ENCODE measurements around the gene FRS2.
"Not testable (repeated sequence)": the region's sequence is repeated elsewhere in the genome, so short reads cannot be mapped to it uniquely, and the experiment has no call there.

Gene FRS2

GRCh38 chr12:69435644-69436043 lies 34.5 kb upstream of the FRS2 start:
- Histone ChIP-seq H3K27me3 (ENCODE audit: control insufficient read depth, insufficient read depth, low read length, poor library complexity, severe bottlenecking) (no peaks in the 10 kb centered on the region), H3K4me1 (ENCODE audit: control insufficient read depth, insufficient read depth, low read length) (no peaks in the 10 kb centered on the region), H3K27ac (ENCODE audit: insufficient read depth, low read depth, low read length, poor library complexity, severe bottlenecking) (no peak overlapping the region), H3K9me3 (ENCODE audit: control insufficient read depth, low read length) (no peaks in the 10 kb centered on the region), H3K4me3 (ENCODE audit: insufficient read depth, low read depth, low read length) (no peak overlapping the region), H3K36me3 (ENCODE audit: control insufficient read depth, insufficient read depth, low read length) (no peaks in the 10 kb centered on the region)
- 93 to 96% methylated on average over 1 of the region's 1 CpG for WGBS, 2 experiments

- no peaks in the 10 kb centered on the region for H3K4me1 ChIP-seq (ENCODE audit: control insufficient read depth, insufficient read depth, low read length)
- H3K27ac ChIP-seq (ENCODE audit: insufficient read depth, low read depth, low read length, poor library complexity, severe bottlenecking), result no peak overlapping the region
- H3K27me3 ChIP-seq (ENCODE audit: control insufficient read depth, insufficient read depth, low read length, poor library complexity, severe bottlenecking), result no peaks in the 10 kb centered on the region
- H3K4me3 ChIP-seq (ENCODE audit: insufficient read depth, low read depth, low read length), result no peak overlapping the region
- H3K9me3 ChIP-seq (ENCODE audit: control insufficient read depth, low read length), result no peaks in the 10 kb centered on the region
- 61 to 69% methylated on average over 2 of the region's 2 CpGs for WGBS, 2 experiments
- no peaks in the 10 kb centered on the region for H3K36me3 ChIP-seq (ENCODE audit: control insufficient read depth, insufficient read depth, low read length)
These were observed 33.1 kb upstream of the FRS2 start for GRCh38 chr12:69437073-69437472.

GRCh38 chr12:69438539-69438938 lies 31.6 kb upstream of the FRS2 start:
- 93 to 97% methylated on average over 3 of the region's 3 CpGs for WGBS, 2 experiments
- Histone ChIP-seq H3K4me1 (ENCODE audit: control insufficient read depth, insufficient read depth, low read length) (no peaks in the 10 kb centered on the region), H3K27ac (ENCODE audit: insufficient read depth, low read depth, low read length, poor library complexity, severe bottlenecking) (no peak overlapping the region), H3K4me3 (ENCODE audit: insufficient read depth, low read depth, low read length) (no peak overlapping the region), H3K9me3 (ENCODE audit: control insufficient read depth, low read length) (no peaks in the 10 kb centered on the region), H3K36me3 (ENCODE audit: control insufficient read depth, insufficient read depth, low read length) (no peaks in the 10 kb centered on the region), H3K27me3 (ENCODE audit: control insufficient read depth, insufficient read depth, low read length, poor library complexity, severe bottlenecking) (no peaks in the 10 kb centered on the region)

GRCh38 chr12:69440016-69440415 lies 30.2 kb upstream of the FRS2 start:
- WGBS, 2 experiments, result 89 to 96% methylated on average over 3 of the region's 3 CpGs
- Histone ChIP-seq H3K27ac (ENCODE audit: insufficient read depth, low read depth, low read length, poor library complexity, severe bottlenecking) (no peak overlapping the region), H3K4me3 (ENCODE audit: insufficient read depth, low read depth, low read length) (no peak overlapping the region), H3K4me1 (ENCODE audit: control insufficient read depth, insufficient read depth, low read length) (no peaks in the 10 kb centered on the region), H3K27me3 (ENCODE audit: control insufficient read depth, insufficient read depth, low read length, poor library complexity, severe bottlenecking) (no peaks in the 10 kb centered on the region), H3K36me3 (ENCODE audit: control insufficient read depth, insufficient read depth, low read length) (no peaks in the 10 kb centered on the region), H3K9me3 (ENCODE audit: control insufficient read depth, low read length) (no peaks in the 10 kb centered on the region)

- H3K9me3 ChIP-seq (ENCODE audit: control insufficient read depth, low read length), result no peaks in the 10 kb centered on the region
- no peaks in the 10 kb centered on the region for H3K27me3 ChIP-seq (ENCODE audit: control insufficient read depth, insufficient read depth, low read length, poor library complexity, severe bottlenecking)
- no peak overlapping the region for H3K27ac ChIP-seq (ENCODE audit: insufficient read depth, low read depth, low read length, poor library complexity, severe bottlenecking)
- H3K36me3 ChIP-seq (ENCODE audit: control insufficient read depth, insufficient read depth, low read length), result no peaks in the 10 kb centered on the region
- H3K4me1 ChIP-seq (ENCODE audit: control insufficient read depth, insufficient read depth, low read length), result no peaks in the 10 kb centered on the region
- H3K4me3 ChIP-seq (ENCODE audit: insufficient read depth, low read depth, low read length), result no peak overlapping the region
- 87 to 98% methylated on average over 2 of the region's 2 CpGs for WGBS, 2 experiments
These were observed 29.3 kb upstream of the FRS2 start for GRCh38 chr12:69440886-69441285.

- H3K27me3 ChIP-seq (ENCODE audit: control insufficient read depth, insufficient read depth, low read length, poor library complexity, severe bottlenecking), result no peaks in the 10 kb centered on the region
- H3K27ac ChIP-seq (ENCODE audit: insufficient read depth, low read depth, low read length, poor library complexity, severe bottlenecking), result no peak overlapping the region
- no peaks in the 10 kb centered on the region for H3K36me3 ChIP-seq (ENCODE audit: control insufficient read depth, insufficient read depth, low read length)
- H3K9me3 ChIP-seq (ENCODE audit: control insufficient read depth, low read length), result no peaks in the 10 kb centered on the region
- no peak overlapping the region for H3K4me3 ChIP-seq (ENCODE audit: insufficient read depth, low read depth, low read length)
- WGBS, 2 experiments, result 94 to 96% methylated on average over 3 of the region's 3 CpGs
- no peaks in the 10 kb centered on the region for H3K4me1 ChIP-seq (ENCODE audit: control insufficient read depth, insufficient read depth, low read length)
These were observed 27.3 kb upstream of the FRS2 start for GRCh38 chr12:69442894-69443293.

GRCh38 chr12:69443916-69444315 lies 26.3 kb upstream of the FRS2 start:
- no peak overlapping the region for H3K27ac ChIP-seq (ENCODE audit: insufficient read depth, low read depth, low read length, poor library complexity, severe bottlenecking)
- 94 to 95% methylated on average over 4 to 5 of the region's 5 CpGs for WGBS, 2 experiments
- H3K27me3 ChIP-seq (ENCODE audit: control insufficient read depth, insufficient read depth, low read length, poor library complexity, severe bottlenecking), result no peaks in the 10 kb centered on the region
- no peaks in the 10 kb centered on the region for H3K4me1 ChIP-seq (ENCODE audit: control insufficient read depth, insufficient read depth, low read length)
- H3K36me3 ChIP-seq (ENCODE audit: control insufficient read depth, insufficient read depth, low read length), result no peaks in the 10 kb centered on the region
- H3K9me3 ChIP-seq (ENCODE audit: control insufficient read depth, low read length), result no peaks in the 10 kb centered on the region
- no peak overlapping the region for H3K4me3 ChIP-seq (ENCODE audit: insufficient read depth, low read depth, low read length)

GRCh38 chr12:69447892-69448291 lies 22.3 kb upstream of the FRS2 start:
- Histone ChIP-seq H3K27ac (ENCODE audit: insufficient read depth, low read depth, low read length, poor library complexity, severe bottlenecking) (no peak overlapping the region), H3K4me3 (ENCODE audit: insufficient read depth, low read depth, low read length) (no peak overlapping the region)
- whole genome bisulfite sequencing, 2 experiments, result 95 to 96% methylated on average over 1 of the region's 1 CpG

GRCh38 chr12:69452598-69453132 lies 17.5 kb upstream of the FRS2 start:
- not testable (repeated sequence) for H3K27me3 ChIP-seq (ENCODE audit: control insufficient read depth, insufficient read depth, low read length, poor library complexity, severe bottlenecking); H3K27ac ChIP-seq (ENCODE audit: insufficient read depth, low read depth, low read length, poor library complexity, severe bottlenecking); H3K4me1 ChIP-seq (ENCODE audit: control insufficient read depth, insufficient read depth, low read length); H3K9me3 ChIP-seq (ENCODE audit: control insufficient read depth, low read length); H3K4me3 ChIP-seq (ENCODE audit: insufficient read depth, low read depth, low read length); H3K36me3 ChIP-seq (ENCODE audit: control insufficient read depth, insufficient read depth, low read length)
- 87 to 91% methylated on average over 12 of the region's 12 CpGs for WGBS, 2 experiments

More at GRCh38 chr12:69447892-69448291, 22.3 kb upstream of the FRS2 start:
- no peaks in the 10 kb centered on the region for H3K4me1 ChIP-seq (ENCODE audit: control insufficient read depth, insufficient read depth, low read length)
- no peaks in the 10 kb centered on the region for H3K36me3 ChIP-seq (ENCODE audit: control insufficient read depth, insufficient read depth, low read length)
- H3K9me3 ChIP-seq (ENCODE audit: control insufficient read depth, low read length), result no peaks in the 10 kb centered on the region
- H3K27me3 ChIP-seq (ENCODE audit: control insufficient read depth, insufficient read depth, low read length, poor library complexity, severe bottlenecking), result no peaks in the 10 kb centered on the region

GRCh38 chr12:69456239-69456638 lies 13.9 kb upstream of the FRS2 start:
- Histone ChIP-seq H3K4me1 (ENCODE audit: control insufficient read depth, insufficient read depth, low read length) (no peaks in the 10 kb centered on the region), H3K36me3 (ENCODE audit: control insufficient read depth, insufficient read depth, low read length) (no peaks in the 10 kb centered on the region), H3K4me3 (ENCODE audit: insufficient read depth, low read depth, low read length) (no peak overlapping the region), H3K27me3 (ENCODE audit: control insufficient read depth, insufficient read depth, low read length, poor library complexity, severe bottlenecking) (no peaks in the 10 kb centered on the region), H3K9me3 (ENCODE audit: control insufficient read depth, low read length) (no peaks in the 10 kb centered on the region), H3K27ac (ENCODE audit: insufficient read depth, low read depth, low read length, poor library complexity, severe bottlenecking) (no peak overlapping the region)

GRCh38 chr12:69457433-69457832 lies 12.8 kb upstream of the FRS2 start:
- Histone ChIP-seq H3K9me3 (ENCODE audit: control insufficient read depth, low read length) (no peaks in the 10 kb centered on the region), H3K27me3 (ENCODE audit: control insufficient read depth, insufficient read depth, low read length, poor library complexity, severe bottlenecking) (no peaks in the 10 kb centered on the region), H3K4me1 (ENCODE audit: control insufficient read depth, insufficient read depth, low read length) (no peaks in the 10 kb centered on the region), H3K36me3 (ENCODE audit: control insufficient read depth, insufficient read depth, low read length) (no peaks in the 10 kb centered on the region), H3K27ac (ENCODE audit: insufficient read depth, low read depth, low read length, poor library complexity, severe bottlenecking) (no peak overlapping the region), H3K4me3 (ENCODE audit: insufficient read depth, low read depth, low read length) (no peak overlapping the region)
- 73 to 90% methylated on average over 3 of the region's 3 CpGs for WGBS, 2 experiments

Measured in ectodermal cell (in vitro differentiated cells).